Measurements from ENCODE around the gene PSORS1C1. TPM values are rescaled to one million over a fixed set of nuclear protein-coding genes. Genes with fewer than 3 reads are reported as not detected.
"Not testable (repeated sequence)": the region's sequence is repeated elsewhere in the genome, so short reads cannot be mapped to it uniquely, and the experiment has no call there.

PSORS1C1 gene
- polyA plus RNA-seq, 1 of the 3 experiments (the other 2 are of a cell fraction) = 3.1 TPM

- no peaks in the 10 kb centered on the region for H3K27me3 ChIP-seq (ENCODE audit: insufficient read depth)
- no peaks in the 10 kb centered on the region for H3K9me2 ChIP-seq
- peaks cover 4% of the 10 kb centered on the region for H3K79me2 ChIP-seq (ENCODE audit: insufficient read depth)
- H3K4me2 ChIP-seq = no peak overlapping the region
- H3K36me3 ChIP-seq (replicated peaks in 1 of 2; ENCODE audit: control insufficient read depth in 1 of 2, insufficient read depth in 2 of 2, low read length in 1 of 2) = no peaks in the 10 kb centered on the region
- no peak for TF ChIP-seq FOXM1 (IDR thresholded peaks at IDR 0.05; ENCODE audit: low read depth)
- no peak for TF ChIP-seq POLR2AphosphoS5 (IDR thresholded peaks at IDR 0.05; ENCODE audit: low read depth, low read length)
- TF ChIP-seq PBX3 (IDR thresholded peaks at IDR 0.05) = no peak
- no peak for TF ChIP-seq RCOR1 (IDR thresholded peaks at IDR 0.05; ENCODE audit: low read length)
- no peak for TF ChIP-seq EP300 (IDR thresholded peaks at IDR 0.05; ENCODE audit: borderline replicate concordance in 1 of 2, low read depth in 1 of 2, low read length in 1 of 2)
- TF ChIP-seq CTCF (IDR thresholded peaks at IDR 0.05) = no peak
- TF ChIP-seq YY1 (IDR thresholded peaks at IDR 0.05; ENCODE audit: low read depth) = no peak
- no peak for TF ChIP-seq USF2 (IDR thresholded peaks at IDR 0.05; ENCODE audit: borderline replicate concordance, low read depth, low read length)
- no peak for TF ChIP-seq MEF2A (IDR thresholded peaks at IDR 0.05; ENCODE audit: borderline replicate concordance, low read depth)
- TF ChIP-seq SMC3 (IDR thresholded peaks at IDR 0.05; ENCODE audit: low read depth, low read length) = no peak
- TF ChIP-seq RFX5 (IDR thresholded peaks at IDR 0.05; ENCODE audit: low read length) = no peak
- no peak for TF ChIP-seq RAD21 (IDR thresholded peaks at IDR 0.05; ENCODE audit: low read length)
- TF ChIP-seq FOSL2 (IDR thresholded peaks at IDR 0.05; ENCODE audit: borderline replicate concordance, low read depth) = no peak
- TF ChIP-seq GATA2 (CRISPR knock-in tag; IDR thresholded peaks at IDR 0.05) = no peak
- no peak for TF ChIP-seq IRF3 (IDR thresholded peaks at IDR 0.05; ENCODE audit: low read depth, low read length)
- TF ChIP-seq USF1 (IDR thresholded peaks at IDR 0.05; ENCODE audit: borderline replicate concordance, low read depth) = no peak
- no peak for TF ChIP-seq SIN3A (IDR thresholded peaks at IDR 0.05; ENCODE audit: borderline replicate concordance, low read depth, low read length)
- no peak for TF ChIP-seq JUND (IDR thresholded peaks at IDR 0.05)
- TF ChIP-seq REST (IDR thresholded peaks at IDR 0.05; ENCODE audit: low read depth, low read length) = no peak
- CTCF ChIA-PET = no interaction called here
- no peak overlapping the region for H2AFZ ChIP-seq (ENCODE audit: low read depth)
- H3F3A ChIP-seq (replicated peaks; ENCODE audit: insufficient read depth) = no peaks in the 10 kb centered on the region
- no peak for DNase-seq
- H3K27ac ChIP-seq (ENCODE audit: low read depth in 2 of 2, low read length in 1 of 2) = no peak overlapping the region
- peaks cover 0 to 8% of the 10 kb centered on the region in 2 experiments; a peak in 1 of 4 replicates for H3K4me1 ChIP-seq (ENCODE audit: control insufficient read depth in 1 of 2, insufficient read depth in 2 of 2, low read depth in 1 of 2, low read length in 1 of 2)
- H3K4me3 ChIP-seq (ENCODE audit: low read depth in 2 of 2, low read length in 1 of 2) = no peak overlapping the region
- no peaks in the 10 kb centered on the region for H4K20me1 ChIP-seq (ENCODE audit: insufficient read depth)
- POLR2A ChIA-PET = no interaction called here
- H3K9ac ChIP-seq = no peak overlapping the region
- no peaks in the 10 kb centered on the region for H3K9me3 ChIP-seq
Observed at GRCh38 chr6:31163922-31164321, 49.3 kb downstream of the PSORS1C1 start.

GRCh38 chr6:31164475-31165063 is 50.0 kb downstream of the PSORS1C1 start:
- H3K9ac ChIP-seq; H3K4me1 ChIP-seq (ENCODE audit: control insufficient read depth in 1 of 2, insufficient read depth in 2 of 2, low read depth in 1 of 2, low read length in 1 of 2); H3K4me2 ChIP-seq; H3K9me2 ChIP-seq; H3K36me3 ChIP-seq (replicated peaks in 1 of 2; ENCODE audit: control insufficient read depth in 1 of 2, insufficient read depth in 2 of 2, low read length in 1 of 2); H3K79me2 ChIP-seq (ENCODE audit: insufficient read depth); H3K27me3 ChIP-seq (ENCODE audit: insufficient read depth); DNase-seq; H4K20me1 ChIP-seq (ENCODE audit: insufficient read depth); POLR2A ChIA-PET; H3K4me3 ChIP-seq (ENCODE audit: low read depth in 2 of 2, low read length in 1 of 2); H3K9me3 ChIP-seq; H3F3A ChIP-seq (replicated peaks; ENCODE audit: insufficient read depth); H2AFZ ChIP-seq (ENCODE audit: low read depth); H3K27ac ChIP-seq (ENCODE audit: low read depth in 2 of 2, low read length in 1 of 2): not testable (repeated sequence)
- WGBS (ENCODE audit: low lambda C conversion rate) = 78% methylated on average over 8 of the region's 9 CpGs
- CTCF ChIA-PET = interaction anchor here (1.5 to 1.6 kb wide), 2 partner anchors 38 to 202 kb away, joined by 4 to 5 read pairs; no protein-coding TSS in a partner anchor
